ENCODE data around the gene ERC1.
A peak's percentile ranks its signal among the peaks of the same experiment; 100 is the strongest.

Gene ERC1

DNA sequence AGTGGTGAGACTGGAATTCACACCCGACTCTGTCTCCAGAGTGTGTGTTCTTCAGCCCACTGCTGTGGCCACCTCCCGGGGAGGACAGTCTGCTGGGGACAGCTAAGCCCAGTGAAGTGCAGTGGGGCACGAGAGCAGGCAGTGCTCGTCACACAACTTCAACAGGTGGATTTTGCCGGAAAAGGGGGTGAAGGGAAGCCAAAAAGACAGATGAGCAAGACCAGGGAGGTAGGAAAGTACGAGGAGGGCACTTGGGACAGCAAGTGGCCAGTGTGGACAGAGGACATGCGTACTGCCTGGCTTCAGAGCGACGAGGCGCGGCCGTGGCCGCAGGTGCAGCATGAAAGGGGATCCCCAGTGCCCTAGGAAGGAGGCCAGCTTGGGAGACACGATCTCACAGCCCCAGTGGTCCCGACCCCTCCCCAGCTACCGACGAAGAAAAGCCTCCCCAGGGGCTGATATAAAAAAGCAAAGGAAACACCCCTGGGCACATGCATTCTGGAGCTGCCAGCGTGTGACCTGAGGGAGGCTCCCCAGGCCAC, 507.2 kb downstream of the ERC1 start:
- DNase-seq: no peak

DNA sequence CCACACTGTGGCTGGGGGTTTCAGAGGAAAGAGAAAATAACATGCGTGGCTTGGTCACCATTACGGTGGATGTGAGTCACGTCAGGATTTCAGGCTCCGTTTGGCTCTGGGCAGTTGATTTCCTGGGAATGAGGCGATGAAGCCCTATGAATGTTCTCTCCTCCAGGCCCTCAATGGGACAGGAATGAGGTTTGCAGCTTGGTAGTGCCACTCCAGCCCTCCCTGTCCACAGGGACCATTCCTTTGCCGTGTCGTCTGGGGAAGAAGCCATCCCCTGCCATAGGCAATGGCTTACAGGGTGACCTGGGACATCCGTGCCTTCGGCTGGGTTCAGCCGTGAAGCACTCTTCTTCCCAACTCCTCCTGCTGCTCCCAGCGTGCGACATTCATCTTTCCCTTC, 508.3 kb downstream of the ERC1 start:
- DNase-seq: no peak

DNA sequence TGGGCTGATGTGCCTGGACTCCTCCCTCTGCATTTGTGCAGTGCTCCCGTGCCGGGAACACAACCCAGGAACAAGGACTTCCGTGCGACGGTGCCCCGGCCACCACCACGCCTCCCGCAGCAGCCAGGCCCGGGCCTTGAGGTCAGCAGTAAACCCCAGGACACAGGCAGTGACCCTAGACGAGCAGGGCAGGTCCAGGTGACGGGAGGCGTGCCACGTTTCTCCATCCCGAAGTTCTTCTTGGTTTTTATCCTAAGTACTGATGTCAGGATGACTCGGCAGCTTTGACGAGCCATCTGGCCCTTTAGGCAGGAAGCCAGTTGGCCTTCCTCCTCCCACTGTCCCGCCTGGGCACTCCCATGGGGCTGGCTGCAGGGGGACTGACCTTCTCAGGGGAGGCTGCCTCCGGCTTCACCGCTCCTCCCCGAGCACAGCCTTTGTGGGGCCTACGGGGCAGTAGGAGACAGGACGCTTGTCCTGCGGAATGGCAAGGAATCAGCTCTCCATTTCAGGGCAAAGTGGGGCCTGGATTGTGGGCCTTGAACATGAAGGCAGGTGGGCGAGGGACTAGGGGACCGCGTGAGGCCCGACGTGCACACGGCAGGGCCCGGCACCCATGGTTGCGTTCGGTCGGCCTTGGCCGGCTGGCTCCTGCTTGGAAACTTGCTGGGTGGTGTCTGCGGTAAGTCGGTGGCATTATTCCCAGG, 509.2 kb downstream of the ERC1 start:
- DNase-seq: peak in 1 of 2 donors; percentile 37

GRCh38 chr12:1501001-1501400, 510.0 kb downstream of the ERC1 start:
- DNase-seq: no peak

DNA sequence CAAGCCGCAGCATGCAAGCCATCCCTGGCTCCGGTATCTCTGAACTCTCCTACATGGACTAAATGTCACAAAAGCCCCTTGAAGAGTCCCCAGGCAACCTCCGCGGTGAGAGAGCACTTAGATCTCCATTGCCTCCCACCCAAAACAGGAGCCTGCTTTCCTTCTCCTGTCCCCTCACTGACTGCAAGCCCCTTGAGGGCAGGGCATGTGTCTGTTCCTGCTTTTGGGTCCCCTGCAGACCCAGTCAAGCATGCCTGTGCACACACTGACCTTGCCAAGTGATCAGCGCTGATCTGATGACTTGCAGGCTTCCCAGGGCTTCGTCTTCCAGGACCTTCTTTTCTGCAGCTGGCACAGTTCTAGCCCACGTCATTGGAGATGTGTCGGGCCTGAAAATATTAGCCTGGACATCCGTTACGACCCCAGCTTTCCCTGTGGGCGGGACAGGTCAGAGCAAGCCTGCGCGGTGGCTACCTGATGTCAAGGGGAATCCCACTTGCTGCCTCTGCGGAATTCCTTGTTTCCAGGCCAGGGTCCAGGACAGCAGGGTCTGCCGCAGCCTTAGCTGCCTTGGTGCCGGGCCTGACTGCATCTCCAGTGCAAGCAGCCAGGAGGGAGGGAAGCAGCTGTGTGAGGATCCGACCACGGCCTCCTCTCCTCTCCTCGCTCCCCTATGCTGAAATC, 510.8 kb downstream of the ERC1 start:
- DNase-seq: no peak

DNA sequence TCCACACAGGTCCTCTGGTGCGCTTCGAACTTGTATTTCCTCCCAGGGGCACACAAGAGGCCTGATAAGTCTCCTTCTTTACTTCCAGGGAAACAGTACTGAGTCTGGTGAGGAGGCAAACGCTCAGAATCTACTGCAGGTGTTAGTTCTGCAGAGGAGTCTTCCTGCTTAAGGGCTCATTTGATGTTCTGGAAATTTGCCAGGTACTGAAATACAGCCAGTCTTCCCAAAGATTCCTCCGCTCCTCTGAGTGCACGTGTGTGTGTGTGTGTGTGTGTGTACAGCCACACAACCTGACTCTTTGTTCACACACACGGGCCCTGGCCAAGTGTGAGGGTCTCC, 511.3 kb downstream of the ERC1 start:
- DNase-seq: no peak

- no peak for DNase-seq
Observed at GRCh38 chr12:1502831-1503230, 511.8 kb downstream of the ERC1 start.

GRCh38 chr12:1503281-1503711, 512.3 kb downstream of the ERC1 start:
- DNase-seq: no peak

DNA sequence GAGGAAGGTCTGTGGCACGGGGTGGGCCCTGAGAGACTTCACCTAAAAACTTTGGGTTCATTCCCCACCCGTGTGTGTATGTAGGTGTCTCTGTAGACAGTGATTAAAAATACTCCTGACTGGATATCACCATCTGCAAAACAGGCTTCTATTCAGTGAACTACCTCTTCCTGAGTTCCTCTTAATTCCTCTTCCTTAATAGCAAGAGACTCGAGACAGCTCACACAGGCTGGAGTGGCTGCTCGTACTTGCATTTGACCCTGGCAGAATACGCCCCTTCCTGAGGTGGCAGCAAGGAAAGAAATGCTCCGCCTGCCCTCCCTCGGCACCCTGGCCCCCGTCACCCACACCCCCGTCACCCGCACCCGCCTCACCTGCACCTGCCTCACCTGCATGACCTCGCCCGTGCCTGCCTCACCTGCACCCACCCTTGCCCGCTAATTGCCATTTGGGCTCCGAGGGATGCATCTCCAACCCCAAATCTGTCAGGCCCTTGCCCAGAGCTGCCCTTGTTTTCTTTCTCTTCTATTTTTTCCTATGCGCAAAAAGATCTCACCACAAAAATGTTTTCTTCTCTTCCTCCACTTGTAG, 513.4 kb downstream of the ERC1 start:
- peak; percentile 60 to 67 for DNase-seq

DNA sequence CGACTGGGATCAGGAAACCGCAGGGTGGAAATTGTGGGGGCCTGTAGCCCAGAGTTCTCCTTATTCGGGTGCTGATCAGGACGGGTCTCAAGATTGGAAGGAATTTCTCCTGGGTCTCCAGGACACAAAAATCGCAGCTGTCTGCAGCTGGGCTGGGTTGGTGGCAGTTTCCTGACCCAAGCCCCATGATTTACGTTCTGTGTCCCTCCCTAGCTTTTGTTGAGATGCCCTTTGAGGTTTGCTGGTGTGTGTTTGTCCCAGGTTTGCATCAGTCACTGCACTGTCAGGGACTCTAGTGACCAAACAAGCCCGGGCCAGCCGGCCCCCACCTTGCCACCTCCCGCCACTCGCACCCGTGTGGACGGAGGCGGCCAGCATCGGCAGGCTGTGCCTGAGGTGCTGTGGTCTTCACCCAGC, 513.9 kb downstream of the ERC1 start:
- no peak for DNase-seq

GRCh38 chr12:1505576-1505975, 514.6 kb downstream of the ERC1 start:
- DNase-seq: no peak

DNA sequence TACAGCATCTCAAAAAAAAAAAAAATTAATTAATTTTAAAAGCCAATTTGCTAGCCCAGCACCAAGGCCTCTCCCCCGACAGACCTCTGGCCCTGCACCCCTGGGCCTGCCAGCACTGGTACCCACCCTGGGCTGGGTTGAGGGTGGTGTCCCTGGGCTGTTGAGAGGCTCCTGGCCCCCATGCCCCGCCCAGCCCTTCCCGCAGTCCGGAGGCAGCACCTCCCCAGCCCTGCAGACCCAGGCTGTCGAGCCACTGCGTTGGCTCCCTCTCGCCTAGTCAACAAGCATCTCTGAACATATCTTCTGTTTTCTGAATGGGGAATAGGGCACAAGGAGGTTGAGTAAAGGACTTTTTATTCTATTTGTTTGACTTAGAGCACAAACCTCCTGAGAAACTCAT, 516.3 kb downstream of the ERC1 start:
- no peak for DNase-seq

DNA sequence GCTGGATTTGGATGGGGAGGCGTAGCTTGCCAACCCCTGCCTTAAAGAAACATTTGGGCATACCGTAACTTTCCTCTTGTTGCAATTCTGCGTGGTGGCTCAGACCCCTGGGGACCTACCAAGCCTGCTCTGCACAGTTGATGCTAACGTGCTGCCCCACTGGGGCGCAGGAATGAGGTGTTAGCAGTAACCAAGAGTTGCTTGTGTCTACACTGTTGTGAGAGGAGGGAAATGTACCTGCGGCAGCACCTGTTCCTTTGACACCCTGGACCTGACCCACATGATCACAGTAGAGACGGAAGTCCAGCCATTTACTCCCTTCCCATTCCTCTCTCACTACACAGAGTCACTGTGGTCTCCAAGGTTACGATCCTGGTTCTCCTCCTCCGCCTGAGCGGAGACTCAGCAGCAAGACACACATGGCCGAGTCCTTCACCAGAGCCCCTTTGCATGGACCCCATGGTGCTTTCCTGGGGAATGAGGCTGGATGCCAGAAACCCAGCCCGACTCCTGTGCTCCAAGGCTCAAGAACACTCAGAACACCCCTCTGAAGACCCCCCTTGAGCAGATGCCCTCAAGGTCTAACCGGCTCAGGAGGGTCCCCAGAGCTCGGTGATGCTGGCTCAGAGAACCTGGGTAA, 518.5 kb downstream of the ERC1 start:
- DNase-seq: no peak

DNA sequence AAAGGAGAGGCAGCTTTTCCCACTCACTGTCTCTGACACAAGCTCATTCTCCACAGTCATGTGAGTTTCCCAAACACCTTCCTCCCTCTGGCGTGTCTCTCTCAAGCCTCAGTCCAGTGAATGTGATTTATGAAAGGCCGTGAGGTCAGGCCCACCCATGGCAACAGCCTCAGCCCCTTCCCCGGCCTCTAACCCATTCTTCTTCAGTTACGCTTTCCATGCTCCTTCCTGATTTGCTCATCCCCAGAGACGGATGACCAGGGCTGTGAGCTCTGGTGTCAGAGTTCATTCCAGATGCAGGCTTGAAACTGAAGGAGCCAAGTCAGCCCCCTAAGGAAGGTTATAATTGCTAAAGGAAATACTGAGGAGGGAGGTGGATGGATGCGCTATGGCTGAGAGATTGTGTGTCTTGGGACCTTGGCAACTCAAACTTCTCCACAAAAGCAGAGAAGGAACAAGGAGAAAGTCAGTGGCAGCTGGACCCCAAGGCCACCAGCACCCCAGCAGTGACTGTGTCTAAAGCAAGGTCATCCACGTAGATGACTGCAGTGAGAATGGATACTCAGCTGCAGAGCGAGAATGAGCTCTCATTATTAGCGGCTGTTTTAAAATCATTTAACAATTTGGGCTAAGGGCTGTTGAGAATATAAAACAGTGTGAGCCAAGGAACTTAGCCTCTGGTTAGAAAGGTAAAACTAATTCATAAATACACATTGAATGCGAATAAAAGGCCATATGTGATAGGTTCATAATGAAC, 519.2 kb downstream of the ERC1 start:
- DNase-seq: no peak

GRCh38 chr12:1515010-1515409, 524.0 kb downstream of the ERC1 start:
- no peak for DNase-seq

DNA sequence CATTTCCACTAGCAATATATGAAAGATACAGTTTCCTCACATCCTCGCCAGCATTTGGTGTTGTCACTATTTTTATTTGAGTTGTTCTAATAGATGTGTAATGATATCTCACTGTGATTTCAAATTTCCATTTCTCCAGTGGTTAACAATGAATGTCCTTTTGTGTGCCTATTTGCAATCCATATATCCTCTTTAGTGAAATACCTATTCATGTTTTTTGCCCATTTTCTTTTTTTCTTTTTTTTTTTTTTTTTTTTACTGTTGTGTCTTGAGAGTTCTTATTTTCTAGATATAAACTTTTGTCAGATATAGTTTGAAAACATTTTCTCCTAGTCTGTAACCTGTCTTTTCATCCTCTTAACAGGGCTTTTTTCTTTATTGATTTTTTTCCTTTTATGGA, 524.4 kb downstream of the ERC1 start:
- DNase-seq: no peak

DNA sequence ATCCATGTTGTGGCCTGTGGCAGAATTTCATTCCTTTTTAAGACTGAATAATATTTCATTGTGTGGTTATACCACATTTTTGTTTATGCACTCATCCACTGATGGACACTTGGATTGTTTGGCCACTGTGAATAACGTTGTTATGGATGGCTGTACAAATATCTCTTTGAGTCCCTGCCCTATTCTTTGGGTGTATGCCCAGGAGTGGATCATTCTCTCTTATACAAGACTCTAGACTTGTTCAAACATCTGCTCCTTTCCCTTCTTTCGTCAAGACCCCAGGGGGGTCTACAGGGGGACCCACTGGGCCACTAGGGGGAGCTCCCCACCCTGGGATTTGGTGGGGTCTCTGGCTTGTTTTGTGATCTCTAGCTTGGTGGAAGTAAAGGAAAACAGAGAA, 526.0 kb downstream of the ERC1 start:
- no peak for DNase-seq

- no peak for DNase-seq
Observed at GRCh38 chr12:1517734-1518525, 526.9 kb downstream of the ERC1 start.

DNA sequence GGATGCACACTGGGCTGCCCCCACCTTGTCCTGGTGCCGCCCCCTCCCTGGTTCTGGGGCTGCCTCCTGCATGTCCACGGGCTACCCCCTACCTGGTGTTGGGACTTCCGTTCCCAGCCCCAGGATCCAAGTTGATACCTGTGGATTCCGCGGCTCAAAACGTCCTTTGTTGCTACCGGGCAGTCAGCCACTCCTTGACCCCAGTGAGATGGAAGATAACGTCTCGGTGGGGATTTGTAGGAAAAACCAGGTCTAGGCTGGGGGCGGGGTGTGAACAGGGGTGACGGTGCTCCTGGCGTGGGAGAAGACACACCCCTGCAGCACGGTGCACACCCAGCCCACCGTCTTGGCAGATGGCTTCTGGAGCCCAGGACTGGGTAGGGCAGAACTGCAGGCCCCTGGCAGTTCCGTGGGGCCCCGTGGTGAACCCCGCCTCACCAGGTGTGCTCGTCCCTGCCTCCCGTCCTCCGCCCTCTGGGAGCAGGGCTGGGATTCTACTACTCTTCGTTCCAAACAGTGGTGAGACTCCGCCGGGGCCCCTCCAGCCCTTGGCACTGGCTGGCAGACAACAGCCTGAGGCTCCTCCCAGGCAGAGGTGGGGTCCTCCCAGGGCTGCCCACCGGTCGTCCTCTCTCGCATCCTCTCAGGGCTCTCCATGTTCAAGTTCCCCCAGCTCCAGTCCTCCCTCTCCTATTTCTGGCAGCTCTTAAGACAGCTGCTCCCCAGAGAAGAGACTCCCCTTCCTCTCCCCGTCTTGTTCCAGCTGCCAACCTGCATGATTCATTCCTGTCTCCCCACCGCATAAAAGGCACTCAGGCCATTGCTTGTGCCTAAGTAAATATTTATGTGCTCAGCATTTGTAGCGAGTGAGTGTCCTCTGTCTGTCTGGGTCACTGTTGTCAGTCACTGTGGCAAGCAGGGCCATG, 527.8 kb downstream of the ERC1 start:
- DNase-seq: no peak

DNA sequence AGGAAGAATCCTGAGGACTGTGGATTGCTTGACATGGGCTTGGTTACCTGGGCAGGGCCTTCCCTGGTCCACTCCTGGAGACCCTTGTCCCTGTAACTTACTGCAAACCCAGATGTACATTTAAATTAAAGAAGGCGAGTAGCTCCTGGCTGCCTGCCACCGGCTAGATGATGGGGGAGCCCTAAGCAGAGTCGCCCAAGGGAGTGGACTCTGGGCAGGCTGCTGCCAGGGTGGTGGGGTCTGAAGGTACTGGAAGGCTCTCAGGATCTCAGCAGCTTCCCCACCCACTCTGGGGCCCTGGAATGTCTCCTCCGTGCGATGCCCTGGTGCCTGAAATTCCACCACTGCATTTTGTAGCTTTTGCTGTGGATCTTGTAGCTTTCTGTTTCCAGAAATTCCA, 528.6 kb downstream of the ERC1 start:
- DNase-seq: no peak

GRCh38 chr12:1523046-1523445, 532.0 kb downstream of the ERC1 start:
- DNase-seq: no peak

Measured in inflammatory macrophage (primary cell).